ENCODE results near the gene ROBO2.
A peak's percentile ranks its signal among the peaks of the same experiment; 100 is the strongest.

Gene ROBO2

GRCh38 chr3:77139624-77140023, 99.7 kb downstream of the ROBO2 start:
- no peak overlapping the region for H3K4me3 ChIP-seq (replicated peaks; ENCODE audit: low read depth, low read length)
- TF ChIP-seq CTCF (IDR thresholded peaks at IDR 0.05; ENCODE audit: low read length, missing control alignments): no peak
- no peak for DNase-seq (ENCODE audit: low read depth)

- no peak for TF ChIP-seq CTCF (IDR thresholded peaks at IDR 0.05; ENCODE audit: low read length, missing control alignments)
- H3K4me3 ChIP-seq (replicated peaks; ENCODE audit: low read depth, low read length): no peak overlapping the region
- DNase-seq (ENCODE audit: low read depth): no peak
Measured at GRCh38 chr3:77141423-77141822, 101.5 kb downstream of the ROBO2 start.

GRCh38 chr3:77142578-77142977, 102.7 kb downstream of the ROBO2 start:
- TF ChIP-seq CTCF (IDR thresholded peaks at IDR 0.05; ENCODE audit: low read length, missing control alignments): no peak
- no peak overlapping the region for H3K4me3 ChIP-seq (replicated peaks; ENCODE audit: low read depth, low read length)
- no peak for DNase-seq (ENCODE audit: low read depth)

- TF ChIP-seq CTCF (IDR thresholded peaks at IDR 0.05; ENCODE audit: low read length, missing control alignments): no peak
Measured at GRCh38 chr3:77146004-77146403, 106.1 kb downstream of the ROBO2 start.

GRCh38 chr3:77147836-77148578, 108.1 kb downstream of the ROBO2 start:
- TF ChIP-seq CTCF (IDR thresholded peaks at IDR 0.05; ENCODE audit: low read length, missing control alignments): no peak
- DNase-seq (ENCODE audit: low read depth): peak; percentile 1
- H3K4me3 ChIP-seq (replicated peaks; ENCODE audit: low read depth, low read length): no peak overlapping the region

More at GRCh38 chr3:77146004-77146403, 106.1 kb downstream of the ROBO2 start:
- H3K4me3 ChIP-seq (replicated peaks; ENCODE audit: low read depth, low read length): no peak overlapping the region
- DNase-seq (ENCODE audit: low read depth): no peak

- DNase-seq (ENCODE audit: low read depth): no peak
- no peak for TF ChIP-seq CTCF (IDR thresholded peaks at IDR 0.05; ENCODE audit: low read length, missing control alignments)
- H3K4me3 ChIP-seq (replicated peaks; ENCODE audit: low read depth, low read length): no peak overlapping the region
Measured at GRCh38 chr3:77149382-77149781, 109.5 kb downstream of the ROBO2 start.

- TF ChIP-seq CTCF (IDR thresholded peaks at IDR 0.05; ENCODE audit: low read length, missing control alignments): no peak
- no peak overlapping the region for H3K4me3 ChIP-seq (replicated peaks; ENCODE audit: low read depth, low read length)
- DNase-seq (ENCODE audit: low read depth): no peak
Measured at GRCh38 chr3:77150028-77150427, 110.1 kb downstream of the ROBO2 start.

All from fibroblast of pulmonary artery (primary cell).